Activated T-cell treated with anti-CD3 and anti-CD28 coated beads, Interleukin-2, amount 50 U/mL, for 24 hours (primary cell): Measurements from ENCODE around the gene DNASE1L3.
"Not testable (repeated sequence)": the region's sequence is repeated elsewhere in the genome, so short reads cannot be mapped to it uniquely, and the experiment has no call there.

Source experiments
- DNase-seq: peaks from one replicate; pipeline ENCODE4 v3.0.0-alpha.2; 2020
- H3K27ac Mint-ChIP-seq: 2 replicates; pipeline ENCODE4 v1.8.0; 2020; ENCODE audit warnings: mild to moderate bottlenecking, mixed read lengths
- H3K27me3 Mint-ChIP-seq: 2 replicates; pipeline ENCODE4 v1.8.0; 2020; ENCODE audit warnings: mixed read lengths
- H3K36me3 Mint-ChIP-seq: 2 replicates; pipeline ENCODE4 v1.8.0; 2020; ENCODE audit warnings: low read depth, mixed read lengths
- H3K4me1 Mint-ChIP-seq: 2 replicates; pipeline ENCODE4 v1.8.0; 2020; ENCODE audit warnings: low read depth, mixed read lengths
- H3K4me3 Mint-ChIP-seq: 2 replicates; pipeline ENCODE4 v1.8.0; 2020; ENCODE audit warnings: mild to moderate bottlenecking, moderate library complexity, mixed read lengths
- H3K9me3 Mint-ChIP-seq: 2 replicates; pipeline ENCODE4 v1.8.0; 2020; ENCODE audit warnings: mixed read lengths

The DNASE1L3 gene

DNA sequence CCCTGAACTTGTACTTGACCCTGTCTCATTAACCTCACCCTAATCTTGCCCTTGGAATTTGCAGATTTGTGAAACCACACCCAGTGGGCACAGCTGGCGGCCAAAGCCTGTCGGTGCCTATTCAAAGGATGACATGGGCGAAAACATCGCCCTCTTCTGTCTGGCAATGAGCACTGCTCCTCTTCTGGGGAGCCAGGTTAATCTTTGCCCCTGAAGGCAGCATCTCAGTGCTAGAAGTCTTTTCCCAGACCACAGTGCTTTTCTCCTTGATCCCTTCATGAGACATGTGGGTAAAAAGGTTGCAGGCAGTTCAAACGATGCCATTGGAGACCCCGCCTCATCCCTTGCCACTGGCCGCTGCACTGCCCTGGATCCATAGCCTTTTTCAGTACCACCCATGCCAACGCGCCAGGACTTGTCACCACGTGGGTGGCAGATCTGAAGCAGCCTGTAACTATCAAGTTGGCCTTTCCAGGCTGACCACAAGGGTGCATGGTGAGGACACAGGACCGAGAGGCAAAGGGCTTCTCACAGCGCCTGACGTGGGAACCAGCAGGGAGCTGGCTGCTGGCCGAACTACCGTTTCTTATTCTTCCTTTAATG, 6.5 kb upstream of the DNASE1L3 start:
- peak; percentile 60 for DNase-seq
- no peak overlapping the region for H3K4me3 Mint-ChIP-seq
- peaks cover 42% of the 10 kb centered on the region for H3K4me1 Mint-ChIP-seq
- no peaks in the 10 kb centered on the region for H3K9me3 Mint-ChIP-seq
- H3K27ac Mint-ChIP-seq: no peak overlapping the region
- peaks cover 4% of the 10 kb centered on the region for H3K27me3 Mint-ChIP-seq
- H3K36me3 Mint-ChIP-seq: no peaks in the 10 kb centered on the region

DNA sequence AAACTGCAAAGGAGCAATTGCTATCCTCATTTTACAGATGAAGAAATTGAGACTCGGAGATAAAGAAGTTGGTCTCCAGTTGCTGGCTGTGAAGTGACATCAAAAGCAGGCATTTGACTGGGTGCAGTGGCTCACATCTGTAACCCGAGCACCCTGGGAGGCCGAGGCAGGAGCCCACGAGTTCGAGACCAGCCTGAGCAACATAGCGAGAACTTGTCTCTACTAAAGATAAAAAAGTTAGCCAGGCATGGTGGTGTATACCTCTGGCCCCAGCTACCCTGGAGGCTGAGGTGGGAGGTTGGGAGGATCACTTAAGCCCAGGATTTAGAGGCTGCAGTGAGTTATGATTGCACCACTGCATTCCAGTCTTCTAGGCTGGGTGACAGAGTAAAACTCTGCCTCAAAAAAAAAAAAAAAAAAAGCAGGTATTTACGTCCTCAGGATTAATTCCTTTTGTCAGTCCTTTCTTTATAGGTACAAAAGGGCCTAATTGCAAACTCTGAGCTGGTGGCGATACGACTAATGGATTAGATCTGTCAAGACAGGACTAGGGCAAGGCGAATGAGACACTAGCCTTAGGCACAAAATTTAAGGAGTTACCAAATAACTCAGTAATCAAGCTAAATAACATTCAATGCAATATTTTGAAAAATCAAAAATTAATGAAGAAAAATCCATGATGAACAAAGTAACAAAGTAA, 5.9 kb upstream of the DNASE1L3 start:
- Mint-ChIP-seq H3K27me3 (peaks cover 4% of the 10 kb centered on the region), H3K9me3 (no peaks in the 10 kb centered on the region), H3K4me3 (no peak overlapping the region), H3K4me1 (peaks cover 42% of the 10 kb centered on the region), H3K27ac (no peak overlapping the region), H3K36me3 (no peaks in the 10 kb centered on the region)
- no peak for DNase-seq

DNA sequence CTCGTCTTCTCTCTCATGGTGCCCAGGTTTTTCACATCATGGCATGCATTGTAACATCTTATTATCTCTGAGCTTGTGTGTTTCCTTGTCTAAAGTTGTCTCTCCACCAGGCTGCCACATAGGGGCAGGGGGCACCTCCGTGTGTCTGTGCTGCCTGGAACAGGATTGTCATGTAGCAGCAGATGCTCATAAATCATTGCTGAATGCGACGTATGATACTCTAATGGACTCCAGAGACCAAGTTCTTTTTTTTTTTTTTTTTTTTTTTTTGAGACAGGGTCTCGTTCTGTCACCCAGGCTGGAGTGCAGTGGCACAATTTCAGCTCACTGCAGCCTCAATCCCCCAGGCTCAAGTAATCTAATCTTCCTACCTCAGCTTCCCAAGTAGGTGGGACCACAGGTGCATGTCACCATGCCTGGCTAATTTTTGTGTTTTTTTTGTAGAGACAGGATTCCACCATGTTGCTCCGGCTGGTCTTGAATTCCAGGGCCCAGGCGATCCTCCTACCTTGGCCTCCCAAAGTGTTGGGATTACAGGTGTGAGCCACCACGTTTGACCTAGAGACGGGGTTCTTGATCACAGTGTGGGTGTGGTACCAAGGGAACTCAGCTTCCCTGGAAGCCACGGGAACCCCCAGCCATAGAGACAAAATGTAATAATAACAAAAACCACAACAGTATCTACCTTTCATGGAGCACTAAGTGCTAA, 4.7 kb upstream of the DNASE1L3 start:
- Mint-ChIP-seq H3K4me1 (peaks cover 42% of the 10 kb centered on the region), H3K27ac (peak overlapping the region; percentile 82), H3K9me3 (no peaks in the 10 kb centered on the region), H3K4me3 (peak overlapping the region; percentile 19), H3K36me3 (no peaks in the 10 kb centered on the region), H3K27me3 (peaks cover 12% of the 10 kb centered on the region)
- no peak for DNase-seq

DNA sequence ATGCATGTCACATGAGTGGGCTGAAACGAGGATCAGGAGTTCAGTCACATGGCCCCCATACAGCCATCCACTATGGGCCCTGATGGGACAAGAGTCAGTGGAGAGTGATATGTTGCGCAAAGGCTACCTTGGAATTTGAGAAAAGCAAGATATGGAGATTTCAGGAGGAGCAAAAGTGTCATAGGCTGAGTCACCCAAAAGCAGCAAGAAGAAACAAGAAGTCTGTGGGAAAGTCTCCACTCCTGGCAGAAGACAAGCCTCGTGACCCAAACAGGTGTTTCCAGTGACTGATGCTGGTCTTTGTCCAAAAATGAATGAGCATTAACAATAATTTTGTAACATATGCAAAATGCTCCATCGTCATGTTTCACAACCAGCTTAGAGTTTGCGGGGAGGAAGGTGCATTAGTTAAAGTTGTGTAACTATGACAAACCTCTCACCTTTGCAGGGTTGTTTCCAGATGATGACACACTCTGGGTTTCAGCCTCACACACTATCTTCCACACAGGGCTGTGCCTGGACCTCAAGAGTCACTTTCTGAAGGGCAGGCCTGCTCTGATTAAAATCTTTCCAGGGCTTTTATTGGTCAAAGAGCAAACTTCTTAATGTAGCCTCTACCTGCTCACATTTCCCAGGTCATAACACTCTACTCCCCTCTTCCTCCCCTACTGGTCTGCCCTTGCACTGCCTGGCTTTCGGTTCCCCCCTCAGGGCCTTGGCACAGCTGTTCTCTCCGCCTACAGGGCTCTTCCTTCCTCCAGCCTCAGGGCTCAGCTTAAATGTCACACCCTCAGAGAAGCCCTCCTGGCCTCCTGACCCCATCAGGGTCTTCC, 3.9 kb upstream of the DNASE1L3 start:
- Mint-ChIP-seq H3K27me3 (peaks cover 17% of the 10 kb centered on the region), H3K27ac (peak overlapping the region; percentile 82), H3K4me3 (peak overlapping the region; percentile 19), H3K9me3 (no peaks in the 10 kb centered on the region), H3K4me1 (peaks cover 42% of the 10 kb centered on the region), H3K36me3 (no peaks in the 10 kb centered on the region)
- peak; percentile 43 for DNase-seq

DNA sequence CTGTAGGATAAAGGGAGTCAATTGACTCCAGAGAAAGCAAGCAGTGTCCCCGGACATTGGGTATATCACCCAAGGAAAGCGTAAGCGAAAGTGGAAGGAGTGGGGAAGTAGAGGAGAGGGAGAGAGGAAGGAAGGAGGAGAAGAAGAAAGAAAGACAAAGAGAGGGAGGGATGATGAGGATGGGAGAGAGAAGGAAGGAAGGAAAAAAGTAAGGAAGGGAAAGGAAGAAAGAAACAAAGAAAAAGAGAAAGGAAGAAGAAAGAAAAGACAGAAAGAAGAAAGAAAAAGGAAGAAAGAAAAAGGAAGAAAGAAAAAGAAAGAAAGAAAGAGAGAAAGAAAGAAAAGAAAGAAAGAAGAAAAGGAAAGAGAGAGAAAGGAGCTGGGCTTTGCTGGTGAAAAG, 839 bp downstream of the DNASE1L3 start:
- no peaks in the 10 kb centered on the region for H3K9me3 Mint-ChIP-seq
- H3K27ac Mint-ChIP-seq: no peak overlapping the region
- DNase-seq: no peak
- H3K36me3 Mint-ChIP-seq: no peaks in the 10 kb centered on the region
- peaks cover 22% of the 10 kb centered on the region for H3K27me3 Mint-ChIP-seq
- no peak overlapping the region for H3K4me3 Mint-ChIP-seq
- peaks cover 27% of the 10 kb centered on the region for H3K4me1 Mint-ChIP-seq

DNA sequence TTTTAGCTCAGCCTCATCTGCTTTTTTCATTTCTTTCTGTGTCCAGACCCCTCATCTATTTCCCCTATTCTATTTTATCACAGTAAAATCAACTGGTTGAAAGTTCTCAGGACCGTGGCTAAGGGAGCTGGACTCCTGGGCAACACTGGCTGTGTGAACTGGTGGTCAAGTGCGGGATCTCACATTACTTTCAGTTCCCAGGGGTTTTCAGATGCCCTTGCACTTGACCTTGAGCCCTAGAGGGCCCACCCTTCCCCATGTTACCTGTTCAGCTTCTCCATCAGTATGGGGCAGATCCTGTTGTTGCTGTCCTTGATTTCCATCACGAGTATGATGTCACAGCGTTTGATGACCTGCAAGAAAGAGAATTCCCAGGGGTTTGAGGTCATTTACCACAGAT, 2.8 kb downstream of the DNASE1L3 start:
- Mint-ChIP-seq H3K4me1 (peaks cover 15% of the 10 kb centered on the region), H3K27ac (no peak overlapping the region), H3K9me3 (no peaks in the 10 kb centered on the region), H3K27me3 (peaks cover 23% of the 10 kb centered on the region), H3K4me3 (no peak overlapping the region), H3K36me3 (no peaks in the 10 kb centered on the region)
- no peak for DNase-seq

DNA sequence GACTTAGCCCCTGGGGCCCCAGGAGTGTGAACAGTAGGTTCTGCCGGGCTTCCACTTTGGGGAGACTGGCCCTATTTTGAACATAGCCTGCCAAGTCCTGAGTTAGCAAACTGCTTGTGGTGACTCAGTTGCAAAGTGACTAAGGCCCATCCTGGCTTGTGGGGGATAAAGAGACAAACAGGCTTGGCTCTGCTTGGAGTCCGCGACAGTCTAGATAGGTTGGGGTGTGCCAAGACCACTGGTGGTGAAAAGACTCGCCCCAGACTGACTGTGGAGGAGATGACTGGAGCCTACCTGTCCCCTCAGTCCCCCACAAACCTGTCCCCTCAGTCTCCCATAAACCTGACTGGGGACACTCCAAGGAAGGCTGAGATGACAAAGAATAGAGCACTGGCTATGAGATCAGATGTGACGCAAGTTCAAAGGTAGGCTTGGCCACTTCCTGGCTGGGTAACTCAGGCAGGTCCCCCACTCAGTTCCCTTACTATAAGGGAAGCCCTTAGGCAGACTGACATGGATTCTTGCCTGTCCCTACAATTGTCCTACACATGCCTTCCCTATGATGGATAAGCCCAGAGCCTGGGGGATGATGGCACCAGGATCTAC, 4.3 kb downstream of the DNASE1L3 start:
- Mint-ChIP-seq H3K27ac (peak overlapping the region; percentile 81), H3K4me3 (no peak overlapping the region), H3K9me3 (no peaks in the 10 kb centered on the region), H3K36me3 (peaks cover 2% of the 10 kb centered on the region), H3K4me1 (peaks cover 15% of the 10 kb centered on the region), H3K27me3 (peaks cover 24% of the 10 kb centered on the region)
- DNase-seq: peak; percentile 34

DNA sequence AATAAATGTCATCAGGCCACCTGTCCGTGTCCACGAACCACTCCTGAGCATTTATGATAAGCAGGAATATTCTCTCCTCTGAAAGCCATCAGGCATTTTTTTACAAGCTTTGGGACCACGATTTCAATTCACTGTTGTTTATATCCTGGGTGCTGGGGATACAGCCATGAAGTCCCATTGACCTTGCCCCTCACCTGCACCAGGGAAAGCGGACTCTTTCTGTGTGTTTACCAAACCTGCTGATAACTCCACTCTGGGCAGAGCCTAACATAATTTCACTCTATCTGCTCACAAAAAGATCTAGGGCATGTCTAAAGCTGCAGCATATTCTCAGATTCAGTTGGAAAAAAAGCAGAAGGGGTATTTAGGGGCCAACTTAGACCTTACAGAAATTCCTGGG, 4.8 kb downstream of the DNASE1L3 start:
- no peak for DNase-seq
- Mint-ChIP-seq H3K27me3 (peaks cover 20% of the 10 kb centered on the region), H3K4me3 (no peak overlapping the region), H3K4me1 (peaks cover 16% of the 10 kb centered on the region), H3K9me3 (no peaks in the 10 kb centered on the region), H3K27ac (peak overlapping the region; percentile 81), H3K36me3 (peaks cover 2% of the 10 kb centered on the region)

DNA sequence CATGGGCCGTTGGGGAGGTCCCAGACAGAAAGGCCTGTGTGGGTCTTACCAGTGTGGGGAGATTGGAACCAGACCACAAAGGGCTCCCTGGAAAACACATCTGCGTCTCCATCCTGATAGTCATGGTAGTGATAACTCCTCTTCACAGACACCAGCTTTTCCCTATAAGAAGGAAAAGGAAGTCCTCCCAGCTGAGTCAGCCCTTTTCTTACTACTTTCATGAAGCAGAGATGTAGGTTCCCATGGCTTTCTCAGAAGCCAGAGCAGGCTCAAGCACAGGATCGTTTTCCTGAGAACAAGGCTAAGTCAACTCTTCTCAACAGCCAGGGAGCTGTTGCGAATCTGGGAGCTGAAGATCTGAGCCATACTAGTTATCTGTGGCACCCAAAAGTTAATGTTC, 6.1 kb downstream of the DNASE1L3 start:
- Mint-ChIP-seq H3K9me3 (no peaks in the 10 kb centered on the region), H3K4me1 (peaks cover 21% of the 10 kb centered on the region), H3K27me3 (peaks cover 17% of the 10 kb centered on the region), H3K27ac (no peak overlapping the region), H3K36me3 (peaks cover 2% of the 10 kb centered on the region), H3K4me3 (no peak overlapping the region)
- DNase-seq: no peak

DNA sequence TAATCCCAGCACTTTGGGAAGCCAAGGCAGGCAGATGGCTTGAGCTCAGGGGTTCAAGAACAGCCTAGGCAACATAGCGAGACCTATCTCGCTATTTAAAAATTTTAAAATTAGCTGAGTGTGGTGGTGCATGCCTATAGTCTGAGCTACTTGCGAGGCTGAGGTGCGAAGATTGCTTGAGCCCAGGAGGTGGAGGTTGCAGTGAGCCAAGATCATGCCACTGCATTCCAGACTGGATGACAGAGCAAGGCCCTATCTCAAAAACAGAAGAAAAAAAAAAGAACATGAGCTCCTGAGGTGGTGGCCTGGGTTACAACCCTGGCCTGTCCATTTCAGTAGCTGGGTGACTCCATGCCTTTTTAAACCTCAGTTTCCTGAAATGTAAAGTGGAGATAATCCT, 7.2 kb downstream of the DNASE1L3 start:
- H3K36me3 Mint-ChIP-seq: peaks cover 2% of the 10 kb centered on the region
- no peak overlapping the region for H3K27ac Mint-ChIP-seq
- peaks cover 21% of the 10 kb centered on the region for H3K4me1 Mint-ChIP-seq

DNA sequence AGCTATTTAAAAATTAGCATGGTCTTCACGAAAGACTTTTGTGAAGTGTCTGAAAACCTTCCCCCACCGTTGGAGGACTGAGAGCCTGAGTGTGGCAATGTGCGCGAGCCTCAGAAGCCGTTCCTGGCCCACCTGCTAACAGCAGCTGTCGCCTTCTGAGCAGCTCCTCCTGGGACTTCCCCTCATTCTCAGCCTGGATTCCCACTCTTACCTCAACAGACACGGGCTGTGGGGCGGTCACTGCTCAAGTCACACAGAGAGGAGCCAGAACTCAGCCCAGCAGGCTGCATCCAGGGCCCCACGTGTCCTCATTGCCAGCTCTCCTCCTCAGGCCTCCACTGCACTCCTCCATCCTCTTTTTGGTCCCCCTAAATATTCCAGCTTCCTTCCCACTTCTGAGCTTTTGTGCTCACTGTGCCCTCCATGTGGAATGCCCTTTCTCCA, 7.8 kb downstream of the DNASE1L3 start:
- Mint-ChIP-seq H3K4me1 (peaks cover 26% of the 10 kb centered on the region), H3K27ac (no peak overlapping the region), H3K9me3 (no peaks in the 10 kb centered on the region), H3K36me3 (peaks cover 2% of the 10 kb centered on the region), H3K27me3 (peaks cover 11% of the 10 kb centered on the region), H3K4me3 (no peak overlapping the region)
- DNase-seq: no peak

More for the DNA sequence above, 7.2 kb downstream of the DNASE1L3 start:
- no peak for DNase-seq
- Mint-ChIP-seq H3K27me3 (peaks cover 11% of the 10 kb centered on the region), H3K4me3 (no peak overlapping the region), H3K9me3 (no peaks in the 10 kb centered on the region)

DNA sequence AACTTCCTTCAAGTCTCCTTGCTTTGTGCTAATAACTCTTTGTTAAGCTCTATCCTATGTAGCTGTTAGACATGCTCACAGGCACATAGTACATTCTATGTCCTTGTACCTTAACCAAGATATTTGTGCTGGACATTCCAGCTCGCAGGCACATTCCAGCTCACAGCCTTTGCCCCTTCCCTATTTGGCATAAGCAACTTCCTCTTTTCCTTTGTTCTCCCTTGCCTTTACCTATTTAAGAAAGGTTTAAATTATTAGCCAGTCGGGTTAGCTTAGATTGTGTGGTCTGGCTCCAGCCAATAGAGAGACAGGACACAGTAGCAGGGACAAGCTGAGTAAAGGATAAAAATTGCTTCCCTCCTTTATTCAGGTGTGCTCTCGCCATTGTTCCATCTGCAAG, 9.3 kb downstream of the DNASE1L3 start:
- H3K27ac Mint-ChIP-seq, H3K4me3 Mint-ChIP-seq, H3K9me3 Mint-ChIP-seq, DNase-seq, H3K36me3 Mint-ChIP-seq: not testable (repeated sequence)
- H3K27me3 Mint-ChIP-seq: peaks cover 11% of the 10 kb centered on the region
- H3K4me1 Mint-ChIP-seq: peaks cover 16% of the 10 kb centered on the region

DNA sequence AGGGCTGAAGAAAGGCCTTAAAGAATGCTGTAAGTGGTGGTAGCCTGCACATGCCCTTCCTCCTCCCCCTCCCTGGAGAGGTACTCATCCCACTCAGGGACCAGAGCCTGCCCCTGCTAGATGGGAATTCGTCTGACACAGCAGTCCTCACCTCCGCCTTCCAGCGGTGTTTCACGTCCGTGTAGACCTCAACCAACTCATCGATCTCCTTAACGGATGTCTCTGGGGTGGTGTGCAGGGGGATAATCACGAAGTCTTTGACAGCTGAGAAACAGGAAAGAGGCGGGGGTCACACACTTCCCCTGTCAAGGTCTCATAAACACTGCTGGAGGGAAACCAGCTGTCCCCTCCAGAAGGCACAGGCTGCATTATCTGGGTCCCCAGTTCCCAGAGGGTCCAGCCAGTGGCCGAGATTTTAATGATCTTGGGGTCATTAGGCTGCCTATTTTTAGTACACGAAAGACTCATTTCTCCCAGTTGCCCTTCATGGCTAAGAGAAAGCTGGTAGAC, 9.9 kb downstream of the DNASE1L3 start:
- no peaks in the 10 kb centered on the region for H3K9me3 Mint-ChIP-seq
- no peak overlapping the region for H3K27ac Mint-ChIP-seq
- peaks cover 2% of the 10 kb centered on the region for H3K36me3 Mint-ChIP-seq
- H3K4me1 Mint-ChIP-seq: peaks cover 11% of the 10 kb centered on the region
- peaks cover 11% of the 10 kb centered on the region for H3K27me3 Mint-ChIP-seq
- no peak overlapping the region for H3K4me3 Mint-ChIP-seq
- DNase-seq: no peak
